HFFc6 (cell line): Measurements from ENCODE around the gene FLAD1. TPM values are rescaled to one million over a fixed set of nuclear protein-coding genes. Genes with fewer than 3 reads are reported as not detected.

Experiments
- DNase-seq: peaks from one replicate; pipeline ENCODE4 v3.0.0-alpha.2; 2018
- H3K27ac Mint-ChIP-seq: 2 replicates; pipeline ENCODE4 v1.8.0; 2020; ENCODE audit warnings: mild to moderate bottlenecking, mixed read lengths
- H3K27me3 Mint-ChIP-seq: 2 replicates; pipeline ENCODE4 v1.8.0; 2021; ENCODE audit warnings: mild to moderate bottlenecking, moderate library complexity, mixed read lengths; ENCODE audit not compliant: insufficient read depth
- H3K36me3 Mint-ChIP-seq: 2 replicates; pipeline ENCODE4 v1.8.0; 2021; ENCODE audit warnings: low read depth, mixed read lengths
- H3K4me1 Mint-ChIP-seq: 2 replicates; pipeline ENCODE4 v1.8.0; 2020; ENCODE audit warnings: low read depth, mixed read lengths
- H3K4me3 Mint-ChIP-seq: 2 replicates; pipeline ENCODE4 v1.8.0; 2020; ENCODE audit warnings: mild to moderate bottlenecking, moderate library complexity, mixed read lengths
- H3K9me3 Mint-ChIP-seq: 2 replicates; pipeline ENCODE4 v1.8.0; 2020; ENCODE audit warnings: mild to moderate bottlenecking, mixed read lengths
- CTCF ChIP-seq: fragments of 200-600 bp; sonication (generic); IDR thresholded peaks from 2 replicates; pipeline ENCODE4 v1.5.0; 2021; ENCODE audit warnings: antibody characterized with exemption, mild to moderate bottlenecking
- total RNA-seq, 6 experiments: library from RNA; stranded (reverse); fragmentation: NEBNext Ultra II Directional; extraction: Animal tissue kit (Norgen Biotek cat#: 25700); gene quantifications; 2 replicates in 1 of 6; 3 replicates in 5 of 6; pipeline ENCODE4 v1.2.3, GENCODE V29; 2021

Gene FLAD1
- total RNA-seq, 6 experiments from 2014 or later: 25.1 to 35.3 (median 29.6) TPM

GRCh38 chr1:155005076-155006011, 22.2 kb downstream of the FLAD1 start:
- no peaks in the 10 kb centered on the region for H3K36me3 Mint-ChIP-seq
- no peaks in the 10 kb centered on the region; the same call in 1 of the 2 replicates for H3K27me3 Mint-ChIP-seq
- H3K4me3 Mint-ChIP-seq: no peak overlapping the region
- no peaks in the 10 kb centered on the region for H3K9me3 Mint-ChIP-seq
- no peak for TF ChIP-seq CTCF
- no peak for DNase-seq
- H3K27ac Mint-ChIP-seq: peak overlapping the region; percentile 65
- peaks cover 22% of the 10 kb centered on the region for H3K4me1 Mint-ChIP-seq

GRCh38 chr1:155006601-155007101, 23.5 kb downstream of the FLAD1 start:
- Mint-ChIP-seq H3K27me3 (no peaks in the 10 kb centered on the region; the same call in 1 of the 2 replicates), H3K36me3 (no peaks in the 10 kb centered on the region), H3K9me3 (no peaks in the 10 kb centered on the region), H3K27ac (peak overlapping the region; percentile 65; the same call in 1 of the 2 replicates), H3K4me3 (no peak overlapping the region), H3K4me1 (peaks cover 21% of the 10 kb centered on the region)
- no peak for DNase-seq
- no peak for TF ChIP-seq CTCF

- TF ChIP-seq CTCF: no peak
- H3K27ac Mint-ChIP-seq: no peak overlapping the region
- no peak overlapping the region for H3K4me3 Mint-ChIP-seq
Measured at GRCh38 chr1:155007251-155007828, 24.2 kb downstream of the FLAD1 start.

GRCh38 chr1:155008015-155008941, 25.1 kb downstream of the FLAD1 start:
- no peaks in the 10 kb centered on the region for H3K36me3 Mint-ChIP-seq
- H3K4me1 Mint-ChIP-seq: peaks cover 21% of the 10 kb centered on the region
- no peak overlapping the region for H3K4me3 Mint-ChIP-seq
- no peaks in the 10 kb centered on the region; the same call in 1 of the 2 replicates for H3K27me3 Mint-ChIP-seq
- no peak for DNase-seq
- H3K27ac Mint-ChIP-seq: no peak overlapping the region
- no peak for TF ChIP-seq CTCF
- H3K9me3 Mint-ChIP-seq: no peaks in the 10 kb centered on the region

More at GRCh38 chr1:155007251-155007828, 24.2 kb downstream of the FLAD1 start:
- Mint-ChIP-seq H3K4me1 (peaks cover 21% of the 10 kb centered on the region), H3K9me3 (no peaks in the 10 kb centered on the region), H3K36me3 (no peaks in the 10 kb centered on the region), H3K27me3 (no peaks in the 10 kb centered on the region; the same call in 1 of the 2 replicates)
- no peak for DNase-seq

GRCh38 chr1:155009221-155009711, 26.1 kb downstream of the FLAD1 start:
- Mint-ChIP-seq H3K4me3 (no peak overlapping the region), H3K27me3 (no peaks in the 10 kb centered on the region; the same call in 1 of the 2 replicates), H3K27ac (no peak overlapping the region), H3K4me1 (peaks cover 18% of the 10 kb centered on the region), H3K9me3 (no peaks in the 10 kb centered on the region), H3K36me3 (no peaks in the 10 kb centered on the region)
- no peak for DNase-seq
- TF ChIP-seq CTCF: no peak
